ENCODE data around the gene LARGE1.

DNA sequence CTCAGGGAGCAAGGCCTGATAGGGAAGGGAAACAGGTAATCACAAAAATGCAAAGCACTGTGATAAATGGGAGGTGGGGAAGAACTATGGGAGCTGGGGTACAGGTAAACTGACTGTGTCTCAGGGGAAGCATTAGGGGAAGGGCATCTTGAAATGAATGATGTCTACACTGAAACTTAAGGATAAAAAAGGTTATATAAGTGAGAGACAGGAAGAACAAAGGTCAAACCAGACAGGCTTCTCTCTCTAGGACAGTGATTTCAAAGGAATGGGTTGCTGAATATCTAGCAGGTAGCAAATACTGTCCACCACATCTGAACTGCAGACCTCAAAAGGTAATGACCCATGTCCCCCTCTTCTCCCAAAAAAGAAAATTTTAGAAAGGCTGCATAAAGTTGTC lies 529.0 kb downstream of the LARGE1 start:
- TF ChIP-seq EP300 (IDR thresholded peaks at IDR 0.05; ENCODE audit: borderline replicate concordance), result no peak
- TF ChIP-seq, protein P1, sequence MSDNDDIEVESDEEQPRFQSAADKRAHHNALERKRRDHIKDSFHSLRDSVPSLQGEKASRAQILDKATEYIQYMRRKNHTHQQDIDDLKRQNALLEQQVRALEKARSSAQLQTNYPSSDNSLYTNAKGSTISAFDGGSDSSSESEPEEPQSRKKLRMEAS (IDR thresholded peaks at IDR 0.05), result no peak
- TF ChIP-seq RAD21 (IDR thresholded peaks at IDR 0.05; ENCODE audit: low read depth), result no peak
- TF ChIP-seq YY1 (IDR thresholded peaks at IDR 0.05; ENCODE audit: low read depth), result no peak
- TF ChIP-seq, protein P2, sequence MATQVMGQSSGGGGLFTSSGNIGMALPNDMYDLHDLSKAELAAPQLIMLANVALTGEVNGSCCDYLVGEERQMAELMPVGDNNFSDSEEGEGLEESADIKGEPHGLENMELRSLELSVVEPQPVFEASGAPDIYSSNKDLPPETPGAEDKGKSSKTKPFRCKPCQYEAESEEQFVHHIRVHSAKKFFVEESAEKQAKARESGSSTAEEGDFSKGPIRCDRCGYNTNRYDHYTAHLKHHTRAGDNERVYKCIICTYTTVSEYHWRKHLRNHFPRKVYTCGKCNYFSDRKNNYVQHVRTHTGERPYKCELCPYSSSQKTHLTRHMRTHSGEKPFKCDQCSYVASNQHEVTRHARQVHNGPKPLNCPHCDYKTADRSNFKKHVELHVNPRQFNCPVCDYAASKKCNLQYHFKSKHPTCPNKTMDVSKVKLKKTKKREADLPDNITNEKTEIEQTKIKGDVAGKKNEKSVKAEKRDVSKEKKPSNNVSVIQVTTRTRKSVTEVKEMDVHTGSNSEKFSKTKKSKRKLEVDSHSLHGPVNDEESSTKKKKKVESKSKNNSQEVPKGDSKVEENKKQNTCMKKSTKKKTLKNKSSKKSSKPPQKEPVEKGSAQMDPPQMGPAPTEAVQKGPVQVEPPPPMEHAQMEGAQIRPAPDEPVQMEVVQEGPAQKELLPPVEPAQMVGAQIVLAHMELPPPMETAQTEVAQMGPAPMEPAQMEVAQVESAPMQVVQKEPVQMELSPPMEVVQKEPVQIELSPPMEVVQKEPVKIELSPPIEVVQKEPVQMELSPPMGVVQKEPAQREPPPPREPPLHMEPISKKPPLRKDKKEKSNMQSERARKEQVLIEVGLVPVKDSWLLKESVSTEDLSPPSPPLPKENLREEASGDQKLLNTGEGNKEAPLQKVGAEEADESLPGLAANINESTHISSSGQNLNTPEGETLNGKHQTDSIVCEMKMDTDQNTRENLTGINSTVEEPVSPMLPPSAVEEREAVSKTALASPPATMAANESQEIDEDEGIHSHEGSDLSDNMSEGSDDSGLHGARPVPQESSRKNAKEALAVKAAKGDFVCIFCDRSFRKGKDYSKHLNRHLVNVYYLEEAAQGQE (IDR thresholded peaks at IDR 0.05; ENCODE audit: low read depth), result no peak
- no peak for TF ChIP-seq TAF1 (IDR thresholded peaks at IDR 0.05; ENCODE audit: low read depth)
- TF ChIP-seq NFIC (IDR thresholded peaks at IDR 0.05), result no peak
- TF ChIP-seq EGR1 (IDR thresholded peaks at IDR 0.05), result no peak
- no peak for TF ChIP-seq CREB1 (IDR thresholded peaks at IDR 0.05; ENCODE audit: low read depth)
- TF ChIP-seq, protein P3, sequence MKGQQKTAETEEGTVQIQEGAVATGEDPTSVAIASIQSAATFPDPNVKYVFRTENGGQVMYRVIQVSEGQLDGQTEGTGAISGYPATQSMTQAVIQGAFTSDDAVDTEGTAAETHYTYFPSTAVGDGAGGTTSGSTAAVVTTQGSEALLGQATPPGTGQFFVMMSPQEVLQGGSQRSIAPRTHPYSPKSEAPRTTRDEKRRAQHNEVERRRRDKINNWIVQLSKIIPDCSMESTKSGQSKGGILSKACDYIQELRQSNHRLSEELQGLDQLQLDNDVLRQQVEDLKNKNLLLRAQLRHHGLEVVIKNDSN (IDR thresholded peaks at IDR 0.05), result no peak
